ENCODE data around the gene HOXC4. TPM values are rescaled to one million over a fixed set of nuclear protein-coding genes. Genes with fewer than 3 reads are reported as not detected.

The HOXC4 gene
- total RNA-seq, 2 donors from 2014 or later = 0.16 TPM; not detected in 1

- H3K4me3 Mint-ChIP-seq = no peak overlapping the region
- ATAC-seq (replicated peaks) = no peak
- H3K27ac Mint-ChIP-seq = no peak overlapping the region
- H3K9me3 Mint-ChIP-seq = no peaks in the 10 kb centered on the region
- peaks cover 68% of the 10 kb centered on the region for H3K27me3 Mint-ChIP-seq
- H3K4me1 Mint-ChIP-seq = peaks cover 9% of the 10 kb centered on the region
- peaks cover 7% of the 10 kb centered on the region for H3K36me3 Mint-ChIP-seq (ENCODE audit: low read depth)
Measured at GRCh38 chr12:54011665-54012532, 41.7 kb upstream of the HOXC4 start.

GRCh38 chr12:54012631-54013409 lies 40.8 kb upstream of the HOXC4 start:
- H3K9me3 Mint-ChIP-seq = no peaks in the 10 kb centered on the region
- H3K27ac Mint-ChIP-seq = no peak overlapping the region
- H3K36me3 Mint-ChIP-seq (ENCODE audit: low read depth) = peaks cover 7% of the 10 kb centered on the region
- H3K4me3 Mint-ChIP-seq = no peak overlapping the region
- H3K4me1 Mint-ChIP-seq = peaks cover 15% of the 10 kb centered on the region
- peaks cover 68% of the 10 kb centered on the region for H3K27me3 Mint-ChIP-seq
- ATAC-seq (replicated peaks) = no peak

GRCh38 chr12:54014377-54015017 lies 39.1 kb upstream of the HOXC4 start:
- peaks cover 7% of the 10 kb centered on the region for H3K36me3 Mint-ChIP-seq (ENCODE audit: low read depth)
- no peak for ATAC-seq (replicated peaks)
- peaks cover 15% of the 10 kb centered on the region for H3K4me1 Mint-ChIP-seq
- peaks cover 61% of the 10 kb centered on the region for H3K27me3 Mint-ChIP-seq
- no peak overlapping the region for H3K4me3 Mint-ChIP-seq
- no peaks in the 10 kb centered on the region for H3K9me3 Mint-ChIP-seq
- no peak overlapping the region for H3K27ac Mint-ChIP-seq

- H3K36me3 Mint-ChIP-seq (ENCODE audit: low read depth) = peaks cover 7% of the 10 kb centered on the region
- no peak overlapping the region for H3K27ac Mint-ChIP-seq
- H3K9me3 Mint-ChIP-seq = no peaks in the 10 kb centered on the region
- no peak overlapping the region for H3K4me3 Mint-ChIP-seq
- no peak for ATAC-seq (replicated peaks)
- peaks cover 61% of the 10 kb centered on the region for H3K27me3 Mint-ChIP-seq
- peaks cover 15% of the 10 kb centered on the region for H3K4me1 Mint-ChIP-seq
Measured at GRCh38 chr12:54015018-54015931, 38.4 kb upstream of the HOXC4 start.

GRCh38 chr12:54016051-54016450 lies 37.6 kb upstream of the HOXC4 start:
- peaks cover 12% of the 10 kb centered on the region for H3K4me1 Mint-ChIP-seq
- H3K27me3 Mint-ChIP-seq = peaks cover 54% of the 10 kb centered on the region
- H3K27ac Mint-ChIP-seq = no peak overlapping the region
- H3K36me3 Mint-ChIP-seq (ENCODE audit: low read depth) = peaks cover 7% of the 10 kb centered on the region
- H3K4me3 Mint-ChIP-seq = no peak overlapping the region
- H3K9me3 Mint-ChIP-seq = no peaks in the 10 kb centered on the region
- ATAC-seq (replicated peaks) = no peak

GRCh38 chr12:54016478-54016964 lies 37.1 kb upstream of the HOXC4 start:
- ATAC-seq (replicated peaks) = no peak
- Mint-ChIP-seq H3K27me3 (peaks cover 53% of the 10 kb centered on the region), H3K9me3 (no peaks in the 10 kb centered on the region)

GRCh38 chr12:54017027-54017788 lies 36.4 kb upstream of the HOXC4 start:
- H3K9me3 Mint-ChIP-seq = no peaks in the 10 kb centered on the region
- peaks cover 53% of the 10 kb centered on the region for H3K27me3 Mint-ChIP-seq
- H3K4me3 Mint-ChIP-seq = peak overlapping the region; percentile 76
- peak overlapping the region; percentile 56 for H3K27ac Mint-ChIP-seq
- ATAC-seq (replicated peaks) = peak; percentile 53
- H3K36me3 Mint-ChIP-seq (ENCODE audit: low read depth) = peaks cover 7% of the 10 kb centered on the region
- peaks cover 6% of the 10 kb centered on the region for H3K4me1 Mint-ChIP-seq

More at GRCh38 chr12:54016478-54016964, 37.1 kb upstream of the HOXC4 start:
- Mint-ChIP-seq H3K36me3 (ENCODE audit: low read depth) (peaks cover 7% of the 10 kb centered on the region), H3K27ac (no peak overlapping the region), H3K4me1 (peaks cover 8% of the 10 kb centered on the region), H3K4me3 (no peak overlapping the region)

- peak overlapping the region; percentile 76 for H3K4me3 Mint-ChIP-seq
- H3K27ac Mint-ChIP-seq = peak overlapping the region; percentile 56
- peaks cover 6% of the 10 kb centered on the region for H3K4me1 Mint-ChIP-seq
- H3K27me3 Mint-ChIP-seq = peaks cover 53% of the 10 kb centered on the region
- H3K36me3 Mint-ChIP-seq (ENCODE audit: low read depth) = peaks cover 7% of the 10 kb centered on the region
- no peaks in the 10 kb centered on the region for H3K9me3 Mint-ChIP-seq
- ATAC-seq (replicated peaks) = peak; percentile 87
Measured at GRCh38 chr12:54017878-54018467, 35.7 kb upstream of the HOXC4 start.

- H3K27ac Mint-ChIP-seq = no peak overlapping the region
- peak overlapping the region; percentile 76 for H3K4me3 Mint-ChIP-seq
- peaks cover 6% of the 10 kb centered on the region for H3K4me1 Mint-ChIP-seq
- H3K9me3 Mint-ChIP-seq = no peaks in the 10 kb centered on the region
- peaks cover 53% of the 10 kb centered on the region for H3K27me3 Mint-ChIP-seq
- no peak for ATAC-seq (replicated peaks)
- H3K36me3 Mint-ChIP-seq (ENCODE audit: low read depth) = peaks cover 7% of the 10 kb centered on the region
Measured at GRCh38 chr12:54018468-54018984, 35.1 kb upstream of the HOXC4 start.

- H3K27me3 Mint-ChIP-seq = peaks cover 59% of the 10 kb centered on the region
- ATAC-seq (replicated peaks) = no peak
- no peaks in the 10 kb centered on the region for H3K9me3 Mint-ChIP-seq
- H3K27ac Mint-ChIP-seq = no peak overlapping the region
- peaks cover 6% of the 10 kb centered on the region for H3K4me1 Mint-ChIP-seq
- no peak overlapping the region for H3K4me3 Mint-ChIP-seq
- H3K36me3 Mint-ChIP-seq (ENCODE audit: low read depth) = peaks cover 7% of the 10 kb centered on the region
Measured at GRCh38 chr12:54019091-54019811, 34.4 kb upstream of the HOXC4 start.

- Mint-ChIP-seq H3K9me3 (no peaks in the 10 kb centered on the region), H3K4me3 (no peak overlapping the region), H3K36me3 (ENCODE audit: low read depth) (peaks cover 3% of the 10 kb centered on the region), H3K4me1 (peaks cover 6% of the 10 kb centered on the region), H3K27me3 (peaks cover 53% of the 10 kb centered on the region), H3K27ac (no peak overlapping the region)
- no peak for ATAC-seq (replicated peaks)
Measured at GRCh38 chr12:54019924-54020590, 33.6 kb upstream of the HOXC4 start.

Data from activated T-helper 17 cell treated with anti-CD3 and anti-CD28 coated beads, Interleukin-2, amount 50 U/mL, for 72 hours (primary cell).